Hepatocyte (in vitro differentiated cells): ENCODE results near the gene HS6ST2.

Source experiments
- CTCF ChIP-seq: fragments of 200-600 bp; sonication (generic); IDR thresholded peaks from 2 replicates; pipeline ENCODE4 v1.5.1; 2016; ENCODE audit warnings: antibody characterized with exemption, mild to moderate bottlenecking; ENCODE audit not compliant: poor library complexity
- EZH2phosphoT487 ChIP-seq: fragments of 200-600 bp; sonication (generic); IDR thresholded peaks from one replicate; pipeline ENCODE4 v1.6.1; 2018; ENCODE audit warnings: antibody characterized with exemption, mild to moderate bottlenecking, low read depth, moderate library complexity; ENCODE audit not compliant: unreplicated experiment, severe bottlenecking

- TF ChIP-seq CTCF (no peak), EZH2phosphoT487 (no peak)
These were observed 219.5 kb downstream of the HS6ST2 start for GRCh38 chrX:132738951-132739350.
